ENCODE data around the gene PYY.

DNA sequence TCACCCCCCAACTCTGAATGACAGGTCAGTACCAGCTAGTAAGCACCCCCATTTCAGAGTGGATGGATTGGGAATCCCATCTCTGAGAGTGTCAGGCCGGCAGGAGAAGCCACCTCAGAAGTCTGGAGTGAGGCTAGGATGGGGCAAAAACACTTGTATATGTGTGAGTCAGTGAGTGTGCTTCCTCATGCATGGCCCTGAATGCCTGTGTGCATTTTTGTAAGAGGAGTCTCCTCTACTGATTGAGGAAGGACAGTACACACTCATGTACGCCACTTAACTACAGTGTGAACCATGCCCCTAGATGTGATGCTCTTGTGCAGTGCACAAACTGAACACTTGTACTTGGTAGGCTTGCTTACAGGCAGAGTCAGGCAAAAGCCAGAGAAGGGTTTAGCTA is 28.4 kb upstream of the PYY start:
- TF ChIP-seq REST (IDR thresholded peaks at IDR 0.05; ENCODE audit: insufficient read depth in 1 of 2, low read depth in 2 of 2, low read length in 1 of 2) = no peak
- TF ChIP-seq, protein P1, sequence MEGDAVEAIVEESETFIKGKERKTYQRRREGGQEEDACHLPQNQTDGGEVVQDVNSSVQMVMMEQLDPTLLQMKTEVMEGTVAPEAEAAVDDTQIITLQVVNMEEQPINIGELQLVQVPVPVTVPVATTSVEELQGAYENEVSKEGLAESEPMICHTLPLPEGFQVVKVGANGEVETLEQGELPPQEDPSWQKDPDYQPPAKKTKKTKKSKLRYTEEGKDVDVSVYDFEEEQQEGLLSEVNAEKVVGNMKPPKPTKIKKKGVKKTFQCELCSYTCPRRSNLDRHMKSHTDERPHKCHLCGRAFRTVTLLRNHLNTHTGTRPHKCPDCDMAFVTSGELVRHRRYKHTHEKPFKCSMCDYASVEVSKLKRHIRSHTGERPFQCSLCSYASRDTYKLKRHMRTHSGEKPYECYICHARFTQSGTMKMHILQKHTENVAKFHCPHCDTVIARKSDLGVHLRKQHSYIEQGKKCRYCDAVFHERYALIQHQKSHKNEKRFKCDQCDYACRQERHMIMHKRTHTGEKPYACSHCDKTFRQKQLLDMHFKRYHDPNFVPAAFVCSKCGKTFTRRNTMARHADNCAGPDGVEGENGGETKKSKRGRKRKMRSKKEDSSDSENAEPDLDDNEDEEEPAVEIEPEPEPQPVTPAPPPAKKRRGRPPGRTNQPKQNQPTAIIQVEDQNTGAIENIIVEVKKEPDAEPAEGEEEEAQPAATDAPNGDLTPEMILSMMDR (IDR thresholded peaks at IDR 0.05) = no peak
- no peak for TF ChIP-seq POLR2AphosphoS5 (IDR thresholded peaks at IDR 0.05; ENCODE audit: low read depth, low read length)
- TF ChIP-seq SIN3A (IDR thresholded peaks at IDR 0.05; ENCODE audit: borderline replicate concordance, insufficient read depth, low read depth, low read length) = no peak
- no peak for TF ChIP-seq TCF7L2 (IDR thresholded peaks at IDR 0.05; ENCODE audit: low read depth, low read length)
